GM21737 (cell line): ENCODE results near the gene ALKBH5.
A peak's percentile ranks its signal among the peaks of the same experiment; 100 is the strongest.

Experiments used
- ATAC-seq: cut with Tn5 transposase; IDR thresholded peaks from one replicate; pipeline ENCODE4 v1.9.1; 2021; ENCODE audit warnings: mild to moderate bottlenecking, moderate library complexity; ENCODE audit not compliant: unreplicated experiment

The ALKBH5 gene

GRCh38 chr17:18157354-18157985 lies 26.2 kb upstream of the ALKBH5 start:
- no peak for ATAC-seq

GRCh38 chr17:18158022-18158600 lies 25.5 kb upstream of the ALKBH5 start:
- ATAC-seq, result peak; percentile 57

GRCh38 chr17:18159551-18160120 lies 24.0 kb upstream of the ALKBH5 start:
- ATAC-seq, result no peak

- no peak for ATAC-seq
Observed at GRCh38 chr17:18160128-18160856, 23.3 kb upstream of the ALKBH5 start.

- ATAC-seq, result no peak
Observed at GRCh38 chr17:18161207-18162145, 22.2 kb upstream of the ALKBH5 start.

- no peak for ATAC-seq
Observed at GRCh38 chr17:18163547-18163946, 20.1 kb upstream of the ALKBH5 start.

- ATAC-seq, result no peak
Observed at GRCh38 chr17:18166894-18167293, 16.7 kb upstream of the ALKBH5 start.

GRCh38 chr17:18167421-18167820 lies 16.2 kb upstream of the ALKBH5 start:
- ATAC-seq, result no peak

GRCh38 chr17:18172531-18173278 lies 10.9 kb upstream of the ALKBH5 start:
- no peak for ATAC-seq

- no peak for ATAC-seq
Observed at GRCh38 chr17:18173740-18174139, 9.9 kb upstream of the ALKBH5 start.

- ATAC-seq, result no peak
Observed at GRCh38 chr17:18176176-18176575, 7.5 kb upstream of the ALKBH5 start.

- ATAC-seq, result no peak
Observed at GRCh38 chr17:18177133-18177532, 6.5 kb upstream of the ALKBH5 start.

- ATAC-seq, result no peak
Observed at GRCh38 chr17:18177722-18178121, 5.9 kb upstream of the ALKBH5 start.

- ATAC-seq, result no peak
Observed at GRCh38 chr17:18179196-18179595, 4.4 kb upstream of the ALKBH5 start.

GRCh38 chr17:18179804-18180203 lies 3.8 kb upstream of the ALKBH5 start:
- ATAC-seq, result no peak

GRCh38 chr17:18181358-18181757 lies 2.3 kb upstream of the ALKBH5 start:
- ATAC-seq, result no peak

- no peak for ATAC-seq
Observed at GRCh38 chr17:18182110-18182977, 1.3 kb upstream of the ALKBH5 start.

GRCh38 chr17:18182978-18183333 lies 672 bp upstream of the ALKBH5 start:
- ATAC-seq, result peak; percentile 36
